ENCODE data around the gene PIK3CG.
"Not testable (repeated sequence)": the region's sequence is repeated elsewhere in the genome, so short reads cannot be mapped to it uniquely, and the experiment has no call there.

The PIK3CG gene

GRCh38 chr7:106824458-106824857, 40.6 kb upstream of the PIK3CG start:
- Histone ChIP-seq H3K4me2 (ENCODE audit: low read length) (no peak overlapping the region), H3K27ac (ENCODE audit: low read depth, low read length, poor library complexity, severe bottlenecking) (no peak overlapping the region), H3K27me3 (ENCODE audit: insufficient read depth, low read length) (no peaks in the 10 kb centered on the region), H3K9me3 (ENCODE audit: low read length) (no peaks in the 10 kb centered on the region), H4K20me1 (ENCODE audit: insufficient read depth, low read length) (no peaks in the 10 kb centered on the region), H3K9me2 (ENCODE audit: low read depth, low read length) (no peaks in the 10 kb centered on the region), H3K4me1 (ENCODE audit: insufficient read depth, low read length, severe bottlenecking) (no peaks in the 10 kb centered on the region), H3K9ac (ENCODE audit: low read length) (no peak overlapping the region), H3K36me3 (ENCODE audit: insufficient read depth, low read length) (no peaks in the 10 kb centered on the region), H3K4me3 (ENCODE audit: low read depth, low read length, poor library complexity, severe bottlenecking) (no peak overlapping the region), H3F3A (ENCODE audit: insufficient read depth, low read length) (no peaks in the 10 kb centered on the region), H2AFZ (ENCODE audit: low read length) (no peak overlapping the region), H3K79me2 (ENCODE audit: insufficient read depth, low read length) (no peaks in the 10 kb centered on the region)
- TF ChIP-seq CTCF (IDR thresholded peaks at IDR 0.05; ENCODE audit: low read length): no peak
- no peak for TF ChIP-seq EZH2 (IDR thresholded peaks at IDR 0.05; ENCODE audit: borderline replicate concordance, low read length)

GRCh38 chr7:106827626-106828025, 37.5 kb upstream of the PIK3CG start:
- no peak for TF ChIP-seq CTCF (IDR thresholded peaks at IDR 0.05; ENCODE audit: low read length)
- no peak for TF ChIP-seq EZH2 (IDR thresholded peaks at IDR 0.05; ENCODE audit: borderline replicate concordance, low read length)
- Histone ChIP-seq H3K79me2 (ENCODE audit: insufficient read depth, low read length) (no peaks in the 10 kb centered on the region), H3F3A (ENCODE audit: insufficient read depth, low read length) (no peaks in the 10 kb centered on the region), H3K4me2 (ENCODE audit: low read length) (no peak overlapping the region), H3K36me3 (ENCODE audit: insufficient read depth, low read length) (no peaks in the 10 kb centered on the region), H3K27me3 (ENCODE audit: insufficient read depth, low read length) (no peaks in the 10 kb centered on the region), H3K9ac (ENCODE audit: low read length) (no peak overlapping the region), H4K20me1 (ENCODE audit: insufficient read depth, low read length) (no peaks in the 10 kb centered on the region), H3K4me1 (ENCODE audit: insufficient read depth, low read length, severe bottlenecking) (no peaks in the 10 kb centered on the region), H3K9me2 (ENCODE audit: low read depth, low read length) (no peaks in the 10 kb centered on the region), H3K9me3 (ENCODE audit: low read length) (no peaks in the 10 kb centered on the region), H2AFZ (ENCODE audit: low read length) (0 out of 2 replicates have a peak overlapping the region, but pooled peaks have one; percentile 19), H3K4me3 (ENCODE audit: low read depth, low read length, poor library complexity, severe bottlenecking) (no peak overlapping the region), H3K27ac (ENCODE audit: low read depth, low read length, poor library complexity, severe bottlenecking) (no peak overlapping the region)

- Histone ChIP-seq H3F3A (ENCODE audit: insufficient read depth, low read length) (no peaks in the 10 kb centered on the region), H4K20me1 (ENCODE audit: insufficient read depth, low read length) (no peaks in the 10 kb centered on the region), H3K36me3 (ENCODE audit: insufficient read depth, low read length) (no peaks in the 10 kb centered on the region), H3K27ac (ENCODE audit: low read depth, low read length, poor library complexity, severe bottlenecking) (no peak overlapping the region), H3K4me2 (ENCODE audit: low read length) (no peak overlapping the region), H3K27me3 (ENCODE audit: insufficient read depth, low read length) (no peaks in the 10 kb centered on the region), H2AFZ (ENCODE audit: low read length) (no peak overlapping the region), H3K4me1 (ENCODE audit: insufficient read depth, low read length, severe bottlenecking) (no peaks in the 10 kb centered on the region), H3K9ac (ENCODE audit: low read length) (no peak overlapping the region), H3K4me3 (ENCODE audit: low read depth, low read length, poor library complexity, severe bottlenecking) (no peak overlapping the region), H3K9me3 (ENCODE audit: low read length) (no peaks in the 10 kb centered on the region), H3K9me2 (ENCODE audit: low read depth, low read length) (no peaks in the 10 kb centered on the region), H3K79me2 (ENCODE audit: insufficient read depth, low read length) (no peaks in the 10 kb centered on the region)
- no peak for TF ChIP-seq CTCF (IDR thresholded peaks at IDR 0.05; ENCODE audit: low read length)
- no peak for TF ChIP-seq EZH2 (IDR thresholded peaks at IDR 0.05; ENCODE audit: borderline replicate concordance, low read length)
Measured at GRCh38 chr7:106829496-106829895, 35.6 kb upstream of the PIK3CG start.

- not testable (repeated sequence) for H3K9me2 ChIP-seq (ENCODE audit: low read depth, low read length); H3K9me3 ChIP-seq (ENCODE audit: low read length)
Measured at GRCh38 chr7:106830896-106831295, 34.2 kb upstream of the PIK3CG start.

More at GRCh38 chr7:106830896-106831295, 34.2 kb upstream of the PIK3CG start:
- not testable (repeated sequence) for H4K20me1 ChIP-seq (ENCODE audit: insufficient read depth, low read length); H3K79me2 ChIP-seq (ENCODE audit: insufficient read depth, low read length); H3K4me1 ChIP-seq (ENCODE audit: insufficient read depth, low read length, severe bottlenecking); H3F3A ChIP-seq (ENCODE audit: insufficient read depth, low read length); H3K4me2 ChIP-seq (ENCODE audit: low read length); H3K27me3 ChIP-seq (ENCODE audit: insufficient read depth, low read length); H3K4me3 ChIP-seq (ENCODE audit: low read depth, low read length, poor library complexity, severe bottlenecking); H3K36me3 ChIP-seq (ENCODE audit: insufficient read depth, low read length); H3K27ac ChIP-seq (ENCODE audit: low read depth, low read length, poor library complexity, severe bottlenecking); H2AFZ ChIP-seq (ENCODE audit: low read length); H3K9ac ChIP-seq (ENCODE audit: low read length)
